NCI-H2227 (cell line): ENCODE measurements around the gene MAPK14.
A peak's percentile ranks its signal among the peaks of the same experiment; 100 is the strongest.
"Not testable (repeated sequence)": the region's sequence is repeated elsewhere in the genome, so short reads cannot be mapped to it uniquely, and the experiment has no call there.

Source experiments
- DNase-seq: peaks from one replicate; lab custom pipeline; 2025; ENCODE audit not compliant: unreplicated experiment; lab: John Stamatoyannopoulos, UW

Gene MAPK14

GRCh38 chr6:36068012-36068392 lies 40.4 kb downstream of the MAPK14 start:
- DNase-seq: no peak

- DNase-seq: no peak
These were observed 41.0 kb downstream of the MAPK14 start for GRCh38 chr6:36068586-36068985.

- peak; percentile 15 for DNase-seq
These were observed 42.0 kb downstream of the MAPK14 start for GRCh38 chr6:36069573-36069972.

GRCh38 chr6:36070252-36070651 lies 42.6 kb downstream of the MAPK14 start:
- no peak for DNase-seq

GRCh38 chr6:36071281-36071680 lies 43.7 kb downstream of the MAPK14 start:
- no peak for DNase-seq

GRCh38 chr6:36071714-36072113 lies 44.1 kb downstream of the MAPK14 start:
- no peak for DNase-seq

GRCh38 chr6:36072681-36073080 lies 45.1 kb downstream of the MAPK14 start:
- DNase-seq: no peak

GRCh38 chr6:36073587-36073986 lies 46.0 kb downstream of the MAPK14 start:
- no peak for DNase-seq

- no peak for DNase-seq
These were observed 48.0 kb downstream of the MAPK14 start for GRCh38 chr6:36075656-36076055.

GRCh38 chr6:36076178-36077063 lies 48.8 kb downstream of the MAPK14 start:
- no peak for DNase-seq

- no peak for DNase-seq
These were observed 50.6 kb downstream of the MAPK14 start for GRCh38 chr6:36078159-36078558.

- no peak for DNase-seq
These were observed 52.0 kb downstream of the MAPK14 start for GRCh38 chr6:36079601-36080000.

GRCh38 chr6:36082318-36082717 lies 54.7 kb downstream of the MAPK14 start:
- DNase-seq: no peak

GRCh38 chr6:36083446-36083845 lies 55.8 kb downstream of the MAPK14 start:
- no peak for DNase-seq

GRCh38 chr6:36088204-36088603 lies 60.6 kb downstream of the MAPK14 start:
- DNase-seq: not testable (repeated sequence)

- no peak for DNase-seq
These were observed 61.4 kb downstream of the MAPK14 start for GRCh38 chr6:36089048-36089447.

GRCh38 chr6:36094238-36094637 lies 66.6 kb downstream of the MAPK14 start:
- DNase-seq: no peak

- DNase-seq: peak; percentile 88
These were observed 67.3 kb downstream of the MAPK14 start for GRCh38 chr6:36094753-36095496.

- peak; percentile 73 for DNase-seq
These were observed 68.1 kb downstream of the MAPK14 start for GRCh38 chr6:36095497-36096391.

- no peak for DNase-seq
These were observed 70.8 kb downstream of the MAPK14 start for GRCh38 chr6:36098253-36098919.
